Activated effector memory CD4-positive, alpha-beta T cell treated with anti-CD3 and anti-CD28 coated beads, Interleukin-2, amount 50 U/mL, for 16 hours (primary cell): ENCODE data around the gene CWC15.
"Not testable (repeated sequence)": the region's sequence is repeated elsewhere in the genome, so short reads cannot be mapped to it uniquely, and the experiment has no call there.

Experiments used
- DNase-seq: peaks from one replicate; pipeline ENCODE4 v3.0.0-alpha.2; 2020

The CWC15 gene

GRCh38 chr11:94948070-94948617 lies 25.2 kb downstream of the CWC15 start:
- DNase-seq, result no peak

GRCh38 chr11:94946812-94947211 lies 26.5 kb downstream of the CWC15 start:
- no peak for DNase-seq

- DNase-seq, result no peak
Measured at GRCh38 chr11:94941131-94941530, 32.2 kb downstream of the CWC15 start.

- no peak for DNase-seq
Measured at GRCh38 chr11:94939346-94939745, 34.0 kb downstream of the CWC15 start.

GRCh38 chr11:94938095-94939055 lies 35.0 kb downstream of the CWC15 start:
- no peak for DNase-seq

GRCh38 chr11:94934846-94935245 lies 38.5 kb downstream of the CWC15 start:
- DNase-seq, result no peak

GRCh38 chr11:94934362-94934761 lies 39.0 kb downstream of the CWC15 start:
- DNase-seq, result no peak

- no peak for DNase-seq
Measured at GRCh38 chr11:94933223-94934130, 39.9 kb downstream of the CWC15 start.

- no peak for DNase-seq
Measured at GRCh38 chr11:94932503-94932902, 40.9 kb downstream of the CWC15 start.

- DNase-seq, result not testable (repeated sequence)
Measured at GRCh38 chr11:94932072-94932471, 41.3 kb downstream of the CWC15 start.

GRCh38 chr11:94928117-94928990 lies 45.0 kb downstream of the CWC15 start:
- DNase-seq, result no peak

- DNase-seq, result no peak
Measured at GRCh38 chr11:94926698-94927237, 46.6 kb downstream of the CWC15 start.

- no peak for DNase-seq
Measured at GRCh38 chr11:94926271-94926625, 47.1 kb downstream of the CWC15 start.

GRCh38 chr11:94925422-94926270 lies 47.7 kb downstream of the CWC15 start:
- DNase-seq, result no peak

- DNase-seq, result peak; percentile 66
Measured at GRCh38 chr11:94924612-94925011, 48.7 kb downstream of the CWC15 start.

- DNase-seq, result no peak
Measured at GRCh38 chr11:94924171-94924572, 49.2 kb downstream of the CWC15 start.

- no peak for DNase-seq
Measured at GRCh38 chr11:94923004-94923334, 50.4 kb downstream of the CWC15 start.

- no peak for DNase-seq
Measured at GRCh38 chr11:94922321-94923003, 50.9 kb downstream of the CWC15 start.

- no peak for DNase-seq
Measured at GRCh38 chr11:94920311-94920710, 53.0 kb downstream of the CWC15 start.

GRCh38 chr11:94913718-94914394 lies 59.5 kb downstream of the CWC15 start:
- DNase-seq, result not testable (repeated sequence)
